ENCODE data around the gene TDRD1.

DNA sequence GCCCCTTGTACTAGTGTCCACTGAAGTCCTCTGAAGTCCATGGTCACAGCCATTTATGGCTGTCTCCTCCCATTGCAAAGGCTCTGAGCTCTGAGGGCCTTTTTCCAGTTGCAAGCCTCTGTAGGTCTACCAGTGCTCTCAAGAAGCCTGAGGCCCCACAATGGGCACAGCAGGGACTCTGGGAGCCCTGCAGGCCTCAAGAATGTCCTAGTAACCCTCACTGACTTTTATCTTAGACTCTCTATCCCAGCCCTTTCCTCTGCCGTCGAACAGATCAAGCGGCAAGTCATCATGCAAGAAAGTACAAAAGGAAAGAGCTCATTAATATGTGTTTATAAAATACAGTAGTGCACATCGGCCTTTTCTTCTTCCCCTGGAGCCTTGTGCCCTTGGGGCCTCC is 83.3 kb downstream of the TDRD1 start:
- TF ChIP-seq CTCF (conservative IDR thresholded peaks at IDR 0.05; ENCODE audit: low read depth, low read length): no peak
- no peak for TF ChIP-seq EZH2 (IDR thresholded peaks at IDR 0.05; ENCODE audit: borderline replicate concordance, low read depth, low read length, poor library complexity, severe bottlenecking)
